GM10266 (cell line): Measurements from ENCODE around the gene PTPRR.
"Not testable (repeated sequence)": the region's sequence is repeated elsewhere in the genome, so short reads cannot be mapped to it uniquely, and the experiment has no call there.

Experiments used
- DNase-seq: peaks from one replicate; pipeline ENCODE4 v3.0.0; 2012; ENCODE audit errors: extremely low spot score
- TF ChIP-seq, protein P1 (sequence below): IDR thresholded peaks from 2 replicates; pipeline ENCODE4 v1.5.1; 2012; ENCODE audit warnings: mild to moderate bottlenecking, low read depth; ENCODE audit not compliant: control insufficient read depth, insufficient read depth; ENCODE audit errors: missing control alignments

The PTPRR gene

DNA sequence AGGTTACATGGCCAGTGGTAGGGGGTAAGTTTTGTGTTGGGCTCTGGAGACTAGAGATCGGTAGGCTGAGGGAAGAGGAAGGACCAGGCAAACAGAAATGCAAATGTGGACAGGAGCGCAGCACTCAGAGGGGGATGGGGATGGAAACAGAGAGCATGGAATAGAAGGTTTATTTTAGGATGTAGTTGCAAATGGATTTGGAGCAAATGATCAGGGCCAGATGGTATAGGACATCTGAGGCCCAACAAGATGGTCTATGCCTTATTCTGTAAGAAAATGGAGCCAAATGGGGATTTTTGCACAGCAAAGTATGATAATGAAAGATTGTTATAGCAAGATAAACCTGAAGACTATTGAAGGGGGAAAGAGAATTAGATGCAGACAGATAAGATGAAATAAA lies 180.8 kb downstream of the PTPRR start:
- DNase-seq, result no peak
- TF ChIP-seq, protein P1, sequence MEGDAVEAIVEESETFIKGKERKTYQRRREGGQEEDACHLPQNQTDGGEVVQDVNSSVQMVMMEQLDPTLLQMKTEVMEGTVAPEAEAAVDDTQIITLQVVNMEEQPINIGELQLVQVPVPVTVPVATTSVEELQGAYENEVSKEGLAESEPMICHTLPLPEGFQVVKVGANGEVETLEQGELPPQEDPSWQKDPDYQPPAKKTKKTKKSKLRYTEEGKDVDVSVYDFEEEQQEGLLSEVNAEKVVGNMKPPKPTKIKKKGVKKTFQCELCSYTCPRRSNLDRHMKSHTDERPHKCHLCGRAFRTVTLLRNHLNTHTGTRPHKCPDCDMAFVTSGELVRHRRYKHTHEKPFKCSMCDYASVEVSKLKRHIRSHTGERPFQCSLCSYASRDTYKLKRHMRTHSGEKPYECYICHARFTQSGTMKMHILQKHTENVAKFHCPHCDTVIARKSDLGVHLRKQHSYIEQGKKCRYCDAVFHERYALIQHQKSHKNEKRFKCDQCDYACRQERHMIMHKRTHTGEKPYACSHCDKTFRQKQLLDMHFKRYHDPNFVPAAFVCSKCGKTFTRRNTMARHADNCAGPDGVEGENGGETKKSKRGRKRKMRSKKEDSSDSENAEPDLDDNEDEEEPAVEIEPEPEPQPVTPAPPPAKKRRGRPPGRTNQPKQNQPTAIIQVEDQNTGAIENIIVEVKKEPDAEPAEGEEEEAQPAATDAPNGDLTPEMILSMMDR, result no peak

DNA sequence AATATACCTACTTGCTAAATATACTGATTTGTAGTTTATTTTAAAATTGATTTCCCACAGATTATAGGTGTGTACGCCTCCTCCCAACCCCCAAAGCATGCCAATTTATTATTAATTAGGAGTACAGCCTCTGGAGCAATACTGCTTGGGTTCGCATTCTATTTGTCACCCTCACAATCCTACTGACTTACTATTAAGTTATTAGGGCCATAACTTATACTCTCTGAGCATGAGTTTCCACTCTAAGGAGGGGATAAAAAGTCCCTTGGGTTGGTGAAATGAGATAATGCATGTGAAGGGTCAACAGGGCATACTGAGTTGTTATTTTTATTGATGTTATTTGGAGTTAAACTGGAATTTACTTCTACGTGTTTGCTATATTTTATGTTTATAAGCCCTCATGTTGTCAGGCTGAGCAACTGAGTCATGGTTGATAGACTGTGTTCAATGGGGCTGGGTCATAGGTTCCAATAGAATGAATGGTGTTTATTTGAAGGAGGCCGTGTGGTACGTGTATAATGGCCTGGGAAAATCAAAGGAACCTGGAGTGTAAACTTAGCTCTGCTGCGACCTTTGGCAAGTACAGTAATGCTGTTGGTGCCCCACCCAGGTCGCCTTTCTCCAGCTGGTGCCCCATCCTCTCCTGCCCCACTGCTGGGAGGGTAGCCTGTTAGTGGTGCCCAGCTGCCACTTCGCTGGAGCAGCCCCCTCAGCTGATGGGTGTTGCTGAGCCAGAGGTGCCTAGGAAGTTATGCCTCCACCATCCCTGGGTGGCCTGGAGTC lies 184.0 kb downstream of the PTPRR start:
- TF ChIP-seq, protein P1, result no peak
- no peak for DNase-seq

DNA sequence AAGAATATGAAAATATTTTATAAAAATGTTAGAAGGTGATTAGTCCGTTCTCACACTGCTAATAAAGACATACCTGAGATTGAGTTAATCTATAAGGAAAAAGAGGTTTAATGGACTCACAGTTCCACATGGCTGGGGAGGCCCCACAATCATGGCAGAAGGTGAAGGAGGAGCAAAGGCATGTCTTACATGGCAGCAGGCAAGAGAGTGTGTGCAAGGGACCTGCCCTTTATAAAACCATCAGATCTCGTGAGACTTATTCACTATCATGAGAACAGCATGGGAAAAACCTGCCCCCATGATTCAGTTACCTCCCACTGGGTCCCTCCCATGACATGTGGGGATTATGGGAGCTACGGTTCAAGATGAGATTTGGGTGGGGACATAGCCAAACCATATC lies 185.3 kb downstream of the PTPRR start:
- DNase-seq, result not testable (repeated sequence)

DNA sequence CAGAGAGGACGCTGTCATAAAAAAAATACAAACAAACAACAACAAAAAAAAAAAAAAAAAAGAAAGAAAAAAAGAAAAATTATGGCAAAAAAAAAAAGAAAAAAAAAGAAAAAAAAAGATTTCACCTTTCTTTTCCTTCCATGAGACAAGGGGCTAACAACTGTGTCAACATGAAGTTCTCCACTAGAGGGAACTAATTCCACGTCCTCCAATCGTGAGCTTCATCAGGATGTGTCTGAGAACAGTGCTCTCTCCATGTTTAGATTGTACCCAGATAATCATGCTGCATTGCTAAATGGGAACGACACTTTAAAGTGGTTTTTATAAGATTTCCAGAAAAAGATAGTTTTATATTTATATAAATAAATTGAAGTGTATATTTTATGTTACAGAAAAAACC lies 187.2 kb downstream of the PTPRR start:
- TF ChIP-seq, protein P1, result peak; percentile 64
- peak; percentile 41 for DNase-seq

DNA sequence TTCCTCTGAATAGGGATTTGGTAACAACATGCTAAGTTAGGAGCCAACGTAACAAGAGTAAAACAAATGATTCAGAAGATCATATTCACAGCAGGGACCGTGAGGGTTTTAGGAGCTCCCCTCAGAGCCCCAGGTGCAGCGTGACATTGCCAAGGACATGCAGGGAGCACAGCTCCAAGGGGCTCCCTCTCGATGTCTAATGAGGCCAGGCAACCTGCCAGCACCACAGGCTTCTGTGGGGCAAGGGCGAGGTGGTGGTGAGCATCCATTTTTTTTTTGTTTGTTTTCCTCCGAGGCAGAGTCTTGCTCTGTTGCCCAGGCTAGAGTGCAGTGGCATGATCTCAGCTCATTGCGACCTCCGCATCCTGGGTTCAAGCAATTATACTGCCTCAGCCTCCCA lies 188.3 kb downstream of the PTPRR start:
- TF ChIP-seq, protein P1, result no peak
- no peak for DNase-seq

DNA sequence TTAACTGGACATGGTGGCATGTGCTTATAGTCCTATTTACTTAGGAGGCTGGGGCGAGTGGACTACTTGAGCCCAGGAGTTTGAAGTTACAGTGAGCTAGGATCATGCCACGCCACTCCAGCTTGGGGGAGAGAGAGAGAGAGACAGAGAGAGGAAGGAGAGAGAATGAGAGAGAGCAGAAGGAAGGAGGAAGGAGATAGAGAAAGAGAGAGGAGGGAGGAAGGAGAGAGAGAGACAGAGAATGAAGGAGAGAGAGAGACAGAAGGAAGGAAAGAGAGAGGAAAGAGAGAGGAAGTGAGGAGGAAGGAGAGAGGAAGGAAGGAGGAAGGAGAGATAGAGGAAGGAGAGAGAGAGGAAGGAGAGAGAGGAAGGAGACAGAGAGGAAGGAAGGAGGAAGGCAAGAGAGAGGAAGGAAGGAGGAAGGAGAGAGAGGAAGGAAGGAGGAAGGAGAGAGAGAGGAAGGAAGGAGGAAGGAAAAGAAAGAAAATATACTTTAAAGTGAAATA lies 189.8 kb downstream of the PTPRR start:
- TF ChIP-seq, protein P1, result no peak
- DNase-seq, result no peak

DNA sequence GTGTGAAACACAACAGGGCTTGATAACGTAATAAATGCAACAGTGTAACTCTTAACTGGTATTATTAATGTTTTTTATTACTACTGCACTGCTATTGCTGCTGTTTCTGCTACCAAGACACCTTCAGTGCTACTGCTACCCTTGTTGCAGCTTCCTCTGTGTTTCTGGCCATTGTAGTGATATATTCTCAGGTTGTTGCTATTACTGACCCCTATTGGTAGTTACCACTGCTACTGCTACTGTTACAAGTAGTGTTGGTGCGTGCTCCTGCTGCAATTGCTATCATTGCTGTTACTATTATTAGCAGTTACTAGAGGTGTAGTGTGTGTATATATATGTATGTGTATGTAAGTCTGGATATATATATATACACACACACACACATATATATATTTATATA lies 196.1 kb downstream of the PTPRR start:
- TF ChIP-seq, protein P1, result peak; percentile 14
- no peak for DNase-seq
